CD4-positive, alpha-beta T cell (primary cell): ENCODE data around the gene LIPA. TPM values are rescaled to one million over a fixed set of nuclear protein-coding genes. Genes with fewer than 3 reads are reported as not detected.

Experiments
- ATAC-seq: fragments of 200-7000 bp; cut with Tn5 transposase; one replicate; pipeline ENCODE4 v1.10.0; 2022; ENCODE audit warnings: mild to moderate bottlenecking; ENCODE audit not compliant: poor library complexity
- CTCF ChIA-PET: fragments of 350-600 bp; sonication (Branson Sonifier 250); formaldehyde crosslinking; loops from one replicate; lab custom pipeline; 2021; ENCODE audit warnings: antibody characterized with exemption, inconsistent platforms; lab: Charles Lee
- POLR2A ChIA-PET: fragments of 350-600 bp; sonication (Branson Sonifier 250); formaldehyde crosslinking; loops from one replicate; lab custom pipeline; 2021; ENCODE audit warnings: antibody characterized with exemption, inconsistent platforms; lab: Charles Lee
- DNase-seq, 14 experiments: peaks; one replicate each; pipeline ENCODE4 v3.0.0-alpha.2; 2013 to 2020; ENCODE audit warnings: mixed read lengths in 2 of 14
- H3K27ac ChIP-seq, 2 donors: one replicate each; pipeline versions ENCODE4 v1.5.1 to v1.7.0; 2013; ENCODE audit warnings: low read length in 2 of 2, low read depth in 1 of 2, mild to moderate bottlenecking in 1 of 2
- H3K27me3 ChIP-seq, 2 experiments: 1 replicate in 1 of 2; 2 replicates in 1 of 2; pipeline versions ENCODE4 v1.6.1 to v1.7.0; 2013; ENCODE audit warnings: low read length in 2 of 2, control low read depth in 1 of 2, mild to moderate bottlenecking in 1 of 2, moderate library complexity in 1 of 2; ENCODE audit not compliant: insufficient read depth in 2 of 2, control insufficient read depth in 1 of 2
- H3K36me3 ChIP-seq: one replicate; pipeline ENCODE4 v1.6.1; 2013; ENCODE audit warnings: low read length, control low read depth; ENCODE audit not compliant: insufficient read depth
- H3K4me1 ChIP-seq: one replicate; pipeline ENCODE4 v1.6.1; 2013; ENCODE audit warnings: low read length, control low read depth; ENCODE audit not compliant: insufficient read depth
- H3K4me3 ChIP-seq: one replicate; pipeline ENCODE4 v1.5.1; 2013; ENCODE audit warnings: mild to moderate bottlenecking, low read length, moderate library complexity
- H3K9me3 ChIP-seq, 2 experiments: 1 replicate in 1 of 2; 2 replicates in 1 of 2; pipeline versions ENCODE4 v1.6.1 to v1.7.0; 2013; ENCODE audit warnings: low read length in 2 of 2, mild to moderate bottlenecking in 2 of 2, control low read depth in 1 of 2, moderate library complexity in 1 of 2; ENCODE audit not compliant: control insufficient read depth in 1 of 2, insufficient read depth in 1 of 2
- H3K27ac Mint-ChIP-seq: one replicate; pipeline ENCODE4 v1.8.0; 2020; ENCODE audit warnings: mixed read lengths
- H3K27me3 Mint-ChIP-seq: one replicate; pipeline ENCODE4 v1.8.0; 2021; ENCODE audit warnings: mixed read lengths
- H3K36me3 Mint-ChIP-seq: one replicate; pipeline ENCODE4 v1.8.0; 2021; ENCODE audit warnings: low read depth, mixed read lengths
- H3K4me1 Mint-ChIP-seq: one replicate; pipeline ENCODE4 v1.8.0; 2021; ENCODE audit warnings: low read depth, mixed read lengths
- H3K4me3 Mint-ChIP-seq: one replicate; pipeline ENCODE4 v1.8.0; 2020; ENCODE audit warnings: mild to moderate bottlenecking, mixed read lengths
- H3K9me3 Mint-ChIP-seq: one replicate; pipeline ENCODE4 v1.8.0; 2020; ENCODE audit warnings: mixed read lengths
- CTCF ChIP-seq: fragments of 200-600 bp; IDR thresholded peaks from one replicate; pipeline ENCODE4 v1.8.0; 2022; ENCODE audit warnings: antibody characterized with exemption, mild to moderate bottlenecking
- intact Hi-C, 2 experiments: fragments of 100-400 bp; cut with DNase I in 1 of 2; cut with micrococcal nuclease in 1 of 2; formaldehyde crosslinking; loops; one replicate each; pipeline versions ENCODE4 v1.15.1 to v1.9.0; 2023 to 2025; cut with DNase I, micrococcal nuclease
- total RNA-seq, 174 experiments: library from RNA in 2 of 174; stranded (reverse) in 2 of 174; gene quantifications; one replicate each; pipeline ENCODE4 v1.2.3 and lab custom pipeline; 2021 to 2026

Gene LIPA
- total RNA-seq, 2 experiments from 2014 or later: 15.6 to 16.4 TPM

- H3K4me3 Mint-ChIP-seq: no peak overlapping the region
- peaks cover 33% of the 10 kb centered on the region for H3K36me3 ChIP-seq
- H3K27me3 ChIP-seq: no peaks in the 10 kb centered on the region
- no peak for DNase-seq
- no peak for TF ChIP-seq CTCF
- CTCF ChIA-PET: no interaction called here
- peaks cover 66% of the 10 kb centered on the region for H3K36me3 Mint-ChIP-seq
- H3K4me1 Mint-ChIP-seq: peaks cover 16% of the 10 kb centered on the region
- POLR2A ChIA-PET: no interaction called here
- no peak overlapping the region for H3K27ac ChIP-seq
- no peak for ATAC-seq
- H3K4me3 ChIP-seq: no peak overlapping the region
- H3K9me3 Mint-ChIP-seq: no peaks in the 10 kb centered on the region
- no peaks in the 10 kb centered on the region for H3K4me1 ChIP-seq
- H3K27ac Mint-ChIP-seq: no peak overlapping the region
- H3K27me3 Mint-ChIP-seq: no peaks in the 10 kb centered on the region
- intact Hi-C loops: no loop called here
- no peaks in the 10 kb centered on the region for H3K9me3 ChIP-seq
Observed at GRCh38 chr10:89241486-89242344, 9.9 kb downstream of the LIPA start.

- DNase-seq (no peak), ATAC-seq (no peak)
- TF ChIP-seq CTCF: no peak
- Histone ChIP-seq H3K27ac (no peak overlapping the region), H3K27me3 (no peaks in the 10 kb centered on the region), H3K4me3 (no peak overlapping the region), H3K9me3 (no peaks in the 10 kb centered on the region), H3K36me3 (peaks cover 33% of the 10 kb centered on the region), H3K4me1 (no peaks in the 10 kb centered on the region)
- Mint-ChIP-seq H3K36me3 (peaks cover 71% of the 10 kb centered on the region), H3K9me3 (no peaks in the 10 kb centered on the region), H3K4me3 (no peak overlapping the region), H3K27ac (no peak overlapping the region), H3K27me3 (no peaks in the 10 kb centered on the region), H3K4me1 (peaks cover 15% of the 10 kb centered on the region)
- ChIA-PET CTCF (no interaction called here), POLR2A (interaction anchor here (2.5 kb wide), 1 partner anchor 10 kb away, joined by 12 read pairs; the partner anchor contains the start of gene LIPA)
- intact Hi-C loops: no loop called here
Observed at GRCh38 chr10:89241026-89241425, 10.5 kb downstream of the LIPA start.

- intact Hi-C loops: no loop called here
- ATAC-seq (no peak), DNase-seq (no peak)
- TF ChIP-seq CTCF: no peak
- POLR2A ChIA-PET: interaction anchor here (2.5 kb wide), 1 partner anchor 11 kb away, joined by 12 read pairs; the partner anchor contains the start of gene LIPA
- CTCF ChIA-PET: no interaction called here
- Mint-ChIP-seq H3K27ac (no peak overlapping the region), H3K4me1 (peaks cover 11% of the 10 kb centered on the region), H3K9me3 (no peaks in the 10 kb centered on the region), H3K36me3 (peaks cover 68% of the 10 kb centered on the region), H3K27me3 (no peaks in the 10 kb centered on the region), H3K4me3 (no peak overlapping the region)
- no peaks in the 10 kb centered on the region for H3K27me3 ChIP-seq
- no peaks in the 10 kb centered on the region for H3K4me1 ChIP-seq
- H3K27ac ChIP-seq: no peak overlapping the region
- no peaks in the 10 kb centered on the region for H3K9me3 ChIP-seq
- H3K4me3 ChIP-seq: no peak overlapping the region
- peaks cover 35% of the 10 kb centered on the region for H3K36me3 ChIP-seq
Observed at GRCh38 chr10:89240519-89240918, 11.1 kb downstream of the LIPA start.
